Caco-2 (cell line): Measurements from ENCODE around the gene NKAIN4. TPM values are rescaled to one million over a fixed set of nuclear protein-coding genes. Genes with fewer than 3 reads are reported as not detected.

Source experiments
- BruUV-seq: library from RNA; stranded (reverse); fragments of 400-500 nt; replicated peaks from 2 replicates; lab custom pipeline; 2021; lab: Mats Ljungman, UMichigan
- CTCF ChIA-PET: fragments of 300-600 bp; sonication (Branson Sonifier 250); formaldehyde crosslinking; loops from one replicate; lab custom pipeline; 2022; ENCODE audit warnings: antibody characterized with exemption; lab: Charles Lee
- POLR2A ChIA-PET: fragments of 300-600 bp; sonication (Branson Sonifier 250); formaldehyde crosslinking; loops from one replicate; lab custom pipeline; 2022; ENCODE audit warnings: antibody characterized with exemption; lab: Charles Lee
- DNase-seq, 2 experiments: peaks; one replicate each; pipeline versions ENCODE4 v3.0.0 to v3.0.0-alpha.2; 2020 to 2022
- H3K27me3 ChIP-seq: replicated peaks from 2 replicates; pipeline ENCODE4 v1.6.0; 2011; ENCODE audit warnings: low read length; ENCODE audit not compliant: control insufficient read depth, insufficient read depth
- H3K36me3 ChIP-seq: 2 replicates; pipeline ENCODE4 v1.5.1; 2011; ENCODE audit warnings: low read length; ENCODE audit not compliant: control insufficient read depth, insufficient read depth
- H3K4me1 ChIP-seq: fragments of 250-450 bp; sonication (Bioruptor Pico); 2 replicates; pipeline ENCODE4 v1.5.1; 2020; ENCODE audit warnings: mild to moderate bottlenecking
- H3K4me3 ChIP-seq: 2 replicates; pipeline ENCODE4 v1.5.1; 2011; ENCODE audit warnings: low read depth, mild to moderate bottlenecking, control low read depth, low read length
- H3K9me3 ChIP-seq: fragments of 250-450 bp; sonication (Bioruptor Pico); 2 replicates; pipeline ENCODE4 v1.5.1; 2020; ENCODE audit warnings: mild to moderate bottlenecking, moderate library complexity
- H3K27ac Mint-ChIP-seq: one replicate; pipeline ENCODE4 v1.8.0; 2022; ENCODE audit warnings: mixed read lengths; ENCODE audit not compliant: unreplicated experiment
- H3K27me3 Mint-ChIP-seq: one replicate; pipeline ENCODE4 v1.8.0; 2022; ENCODE audit warnings: mixed read lengths; ENCODE audit not compliant: insufficient read depth, unreplicated experiment
- H3K36me3 Mint-ChIP-seq: one replicate; pipeline ENCODE4 v1.8.0; 2022; ENCODE audit warnings: mild to moderate bottlenecking, mixed read lengths; ENCODE audit not compliant: insufficient read depth, unreplicated experiment
- H3K4me1 Mint-ChIP-seq: one replicate; pipeline ENCODE4 v1.8.0; 2022; ENCODE audit warnings: low read depth, mixed read lengths; ENCODE audit not compliant: unreplicated experiment
- H3K4me3 Mint-ChIP-seq: one replicate; pipeline ENCODE4 v1.8.0; 2022; ENCODE audit warnings: mild to moderate bottlenecking, moderate library complexity, mixed read lengths; ENCODE audit not compliant: unreplicated experiment
- H3K9me3 Mint-ChIP-seq: one replicate; pipeline ENCODE4 v1.8.0; 2022; ENCODE audit warnings: mixed read lengths; ENCODE audit not compliant: unreplicated experiment
- CTCF ChIP-seq, 2 experiments: fragments of 200-600 bp in 1 of 2; IDR thresholded peaks; 1 replicate in 1 of 2; 2 replicates in 1 of 2; pipeline versions ENCODE4 v1.5.1 to v1.8.0; 2011 to 2022; ENCODE audit warnings: antibody characterized with exemption in 1 of 2, control low read depth in 1 of 2, inconsistent platforms in 1 of 2, low read depth in 1 of 2, low read length in 1 of 2, mild to moderate bottlenecking in 1 of 2, moderate library complexity in 1 of 2; ENCODE audit not compliant: insufficient read depth in 1 of 2, severe bottlenecking in 1 of 2, unreplicated experiment in 1 of 2
- intact Hi-C: fragments of 100-400 bp; cut with micrococcal nuclease; formaldehyde crosslinking; loops from one replicate; pipeline ENCODE4 v1.10.0; 2022; ENCODE audit not compliant: unreplicated experiment
- total RNA-seq: library from RNA; stranded (reverse); gene quantifications from 2 replicates; pipeline ENCODE4 v1.2.3, GENCODE V29; 2022

Gene NKAIN4
- total RNA-seq, 1 experiment from 2014 or later = 2.7 TPM

- Mint-ChIP-seq H3K36me3 (peaks cover 100% of the 10 kb centered on the region), H3K4me3 (no peak overlapping the region), H3K9me3 (no peaks in the 10 kb centered on the region), H3K27ac (peak overlapping the region; percentile 39), H3K27me3 (no peaks in the 10 kb centered on the region), H3K4me1 (peaks cover 46% of the 10 kb centered on the region)
- TSS peak; percentile 1 for BruUV-seq
- TF ChIP-seq CTCF (IDR thresholded peaks at IDR 0.05; ENCODE audit: insufficient read depth in 1 of 2, low read depth in 1 of 2, low read length in 1 of 2, severe bottlenecking in 1 of 2, unreplicated experiment in 1 of 2) = no peak
- Histone ChIP-seq H3K9me3 (no peaks in the 10 kb centered on the region), H3K4me3 (no peak overlapping the region), H3K27me3 (no peaks in the 10 kb centered on the region), H3K36me3 (peaks cover 7% of the 10 kb centered on the region), H3K4me1 (0 out of 2 replicates have a peak, but pooled peaks cover 12% of the 10 kb centered on the region)
- POLR2A ChIA-PET = no interaction called here
- CTCF ChIA-PET = interaction anchor here (1.4 to 1.5 kb wide), 2 partner anchors 12 to 20 kb away, joined by 3 to 4 read pairs; no protein-coding TSS in a partner anchor
- intact Hi-C loops = no loop called here
- DNase-seq = no peak
Measured at GRCh38 chr20:63202811-63203526, 51.3 kb downstream of the NKAIN4 start.

GRCh38 chr20:63202021-63202420, 52.2 kb downstream of the NKAIN4 start:
- intact Hi-C loops = no loop called here
- BruUV-seq = no TSS peak
- peaks cover 49% of the 10 kb centered on the region for H3K4me1 Mint-ChIP-seq
- no peak for TF ChIP-seq CTCF (IDR thresholded peaks at IDR 0.05; ENCODE audit: insufficient read depth in 1 of 2, low read depth in 1 of 2, low read length in 1 of 2, severe bottlenecking in 1 of 2, unreplicated experiment in 1 of 2)
- 0 out of 2 replicates have a peak, but pooled peaks cover 12% of the 10 kb centered on the region for H3K4me1 ChIP-seq
- no peaks in the 10 kb centered on the region for H3K27me3 ChIP-seq
- peaks cover 100% of the 10 kb centered on the region for H3K36me3 Mint-ChIP-seq
- no peak for DNase-seq
- CTCF ChIA-PET = no interaction called here
- POLR2A ChIA-PET = no interaction called here
- no peak overlapping the region for H3K4me3 ChIP-seq
- no peak overlapping the region for H3K4me3 Mint-ChIP-seq
- no peaks in the 10 kb centered on the region for H3K27me3 Mint-ChIP-seq
- peak overlapping the region; percentile 39 for H3K27ac Mint-ChIP-seq
- no peaks in the 10 kb centered on the region for H3K9me3 Mint-ChIP-seq
- H3K9me3 ChIP-seq = no peaks in the 10 kb centered on the region
- H3K36me3 ChIP-seq = peaks cover 9% of the 10 kb centered on the region

- Mint-ChIP-seq H3K27me3 (no peaks in the 10 kb centered on the region), H3K9me3 (no peaks in the 10 kb centered on the region), H3K4me3 (no peak overlapping the region), H3K4me1 (peaks cover 55% of the 10 kb centered on the region), H3K36me3 (peaks cover 100% of the 10 kb centered on the region), H3K27ac (no peak overlapping the region)
- TF ChIP-seq CTCF (IDR thresholded peaks at IDR 0.05; ENCODE audit: insufficient read depth in 1 of 2, low read depth in 1 of 2, low read length in 1 of 2, severe bottlenecking in 1 of 2, unreplicated experiment in 1 of 2) = no peak
- CTCF ChIA-PET = interaction anchor here (0.6 to 1.6 kb wide), 5 partner anchors 16 to 404 kb away, joined by 3 to 6 read pairs (median 5); no protein-coding TSS in a partner anchor
- H3K36me3 ChIP-seq = peaks cover 11% of the 10 kb centered on the region
- no peaks in the 10 kb centered on the region for H3K27me3 ChIP-seq
- no peak for DNase-seq
- H3K4me1 ChIP-seq = 0 out of 2 replicates have a peak, but pooled peaks cover 16% of the 10 kb centered on the region
- no peak overlapping the region for H3K4me3 ChIP-seq
- POLR2A ChIA-PET = no interaction called here
- H3K9me3 ChIP-seq = no peaks in the 10 kb centered on the region
- intact Hi-C loops = no loop called here
- BruUV-seq = no TSS peak
Measured at GRCh38 chr20:63198606-63199005, 55.7 kb downstream of the NKAIN4 start.
